GM12878 (cell line): ENCODE measurements around the gene TMEM236. TPM values are rescaled to one million over a fixed set of nuclear protein-coding genes. Genes with fewer than 3 reads are reported as not detected.

ENCODE experiments used
- ATAC-seq: fragments of 200-7000 bp; cut with Tn5 transposase; 3 replicates; pipeline ENCODE4 v1.9.1; 2020; ENCODE audit warnings: mild to moderate bottlenecking, moderate library complexity
- BruUV-seq: library from RNA; stranded (reverse); fragments of 400-500 nt; replicated peaks from 2 replicates; lab custom pipeline; 2021; lab: Mats Ljungman, UMichigan
- CTCF ChIA-PET: fragments of 300-600 bp; sonication (Branson Sonifier 250); formaldehyde crosslinking; extraction: SDS; loops from one replicate; lab custom pipeline; 2021; ENCODE audit warnings: inconsistent platforms; lab: Yijun Ruan, JAX
- POLR2A ChIA-PET: fragments of 350-600 bp; formaldehyde crosslinking; extraction: SDS; loops from one replicate; lab custom pipeline; 2021; ENCODE audit warnings: inconsistent platforms; lab: Charles Lee
- RAD21 ChIA-PET: fragments of 300-600 bp; sonication (Branson Sonifier 250); formaldehyde crosslinking; loops from one replicate; lab custom pipeline; 2023; ENCODE audit warnings: antibody characterized with exemption; ENCODE audit not compliant: unreplicated experiment; lab: Charles Lee
- SMC1A ChIA-PET: fragments of 300-600 bp; sonication (Branson Sonifier 250); formaldehyde crosslinking; loops from one replicate; lab custom pipeline; 2023; ENCODE audit not compliant: unreplicated experiment, uncharacterized antibody; lab: Charles Lee
- DNase-seq: peaks from one replicate; pipeline ENCODE4 v3.0.0-alpha.2; 2011; ENCODE audit warnings: low read depth, low spot score
- FAIRE-seq: peaks from 3 replicates; lab custom pipeline; 2011; peaks lifted over from hg19 to GRCh38; lab: Jason Lieb, UNC
- H2AFZ ChIP-seq: 2 replicates; pipeline ENCODE4 v1.6.0; 2011; ENCODE audit warnings: low read depth, low read length, control low read depth; ENCODE audit not compliant: control insufficient read depth
- H3K27ac ChIP-seq: 2 replicates; pipeline ENCODE4 v1.5.1; 2011; ENCODE audit warnings: control low read depth; ENCODE audit not compliant: control insufficient read depth, insufficient read depth
- H3K27me3 ChIP-seq, 2 experiments: replicated peaks in 1 of 2; 2 replicates each; pipeline versions ENCODE4 v1.6.0 to v1.6.1; 2011; ENCODE audit warnings: low read length in 1 of 2; ENCODE audit not compliant: control insufficient read depth in 2 of 2, insufficient read depth in 2 of 2
- H3K36me3 ChIP-seq, 2 experiments: 2 replicates each; pipeline ENCODE4 v1.5.1; 2011; ENCODE audit warnings: low read length in 1 of 2; ENCODE audit not compliant: control insufficient read depth in 2 of 2, insufficient read depth in 2 of 2
- H3K4me1 ChIP-seq: 2 replicates; pipeline ENCODE4 v1.6.1; 2011; ENCODE audit warnings: mild to moderate bottlenecking, low read length, moderate library complexity, mixed read lengths; ENCODE audit not compliant: control insufficient read depth, insufficient read depth
- H3K4me2 ChIP-seq: 2 replicates; pipeline ENCODE4 v1.6.0; 2011; ENCODE audit warnings: control low read depth; ENCODE audit not compliant: control insufficient read depth, insufficient read depth
- H3K4me3 ChIP-seq: fragments of 200-600 bp; sonication (generic); 2 replicates; pipeline ENCODE4 v1.5.1; 2016
- H3K79me2 ChIP-seq: 2 replicates; pipeline ENCODE4 v1.6.0; 2011; ENCODE audit warnings: low read length; ENCODE audit not compliant: control insufficient read depth, insufficient read depth
- H3K9ac ChIP-seq: 2 replicates; pipeline ENCODE4 v1.8.0; 2011; ENCODE audit warnings: low read length, control low read depth, mixed read lengths; ENCODE audit not compliant: control insufficient read depth, insufficient read depth
- H3K9me3 ChIP-seq: replicated peaks from 3 replicates; pipeline ENCODE4 v1.5.1; 2011; ENCODE audit warnings: mild to moderate bottlenecking, low read length; ENCODE audit not compliant: control insufficient read depth, insufficient read depth
- H4K20me1 ChIP-seq: 2 replicates; pipeline ENCODE4 v1.6.0; 2011; ENCODE audit not compliant: control insufficient read depth, insufficient read depth
- BHLHE40 ChIP-seq, 2 experiments: fragments of 450-650 bp in 1 of 2; IDR thresholded peaks; 2 replicates each; pipeline ENCODE4 v1.6.1; 2011 to 2017; ENCODE audit warnings: low read depth in 2 of 2, borderline replicate concordance in 1 of 2, improper control_type of control experiment in 1 of 2, low read length in 1 of 2, mild to moderate bottlenecking in 1 of 2
- CBX5 ChIP-seq: sonication (generic); IDR thresholded peaks from 2 replicates; pipeline ENCODE4 v1.6.1; 2016; ENCODE audit warnings: low read depth, moderate library complexity, mild to moderate bottlenecking, inconsistent platforms
- CTCF ChIP-seq, 3 experiments: IDR thresholded peaks in 2 of 3; conservative IDR thresholded peaks in 1 of 3; 2 replicates each; pipeline ENCODE4 v1.5.1; 2011; ENCODE audit warnings: low read depth in 3 of 3, low read length in 3 of 3, mild to moderate bottlenecking in 3 of 3, control low read depth in 2 of 3, moderate library complexity in 2 of 3, inconsistent platforms in 1 of 3, mixed read lengths in 1 of 3; ENCODE audit not compliant: control insufficient read depth in 2 of 3, insufficient read depth in 1 of 3; ENCODE audit errors: extremely low read depth in 1 of 3
- EZH2 ChIP-seq: IDR thresholded peaks from 2 replicates; pipeline ENCODE4 v1.6.1; 2012; ENCODE audit warnings: low read depth, mild to moderate bottlenecking, control low read depth, inconsistent platforms, low read length, borderline replicate concordance; ENCODE audit not compliant: control insufficient read depth
- HDAC2 ChIP-seq: fragments of 200-600 bp; sonication (generic); IDR thresholded peaks from 2 replicates; pipeline ENCODE4 v1.6.1; 2017
- MEF2B ChIP-seq: fragments of 450-650 bp; IDR thresholded peaks from 2 replicates; pipeline ENCODE4 v1.6.1; 2018; ENCODE audit warnings: mild to moderate bottlenecking, moderate library complexity; ENCODE audit not compliant: partially characterized antibody, poor library complexity, severe bottlenecking
- MTA2 ChIP-seq: fragments of 450-650 bp; IDR thresholded peaks from 2 replicates; pipeline ENCODE4 v1.6.1; 2016; ENCODE audit warnings: low read depth, mild to moderate bottlenecking, moderate library complexity
- NFYB ChIP-seq: IDR thresholded peaks from 2 replicates; pipeline ENCODE4 v1.6.1; 2011; ENCODE audit warnings: low read depth, mild to moderate bottlenecking, low read length, improper control_type of control experiment, moderate library complexity; ENCODE audit not compliant: insufficient read depth
- NR2F1 ChIP-seq: fragments of 450-650 bp; conservative IDR thresholded peaks from 2 replicates; pipeline ENCODE4 v1.6.1; 2017; ENCODE audit warnings: mild to moderate bottlenecking
- PAX5 ChIP-seq: IDR thresholded peaks from 2 replicates; pipeline ENCODE4 v1.6.1; 2011; ENCODE audit warnings: low read depth, low read length, borderline replicate concordance
- PML ChIP-seq: IDR thresholded peaks from 2 replicates; pipeline ENCODE4 v1.6.1; 2012; ENCODE audit warnings: low read length, inconsistent platforms
- SIX5 ChIP-seq: IDR thresholded peaks from 2 replicates; pipeline ENCODE4 v1.6.1; 2011; ENCODE audit warnings: mild to moderate bottlenecking, low read depth, low read length, moderate library complexity; ENCODE audit not compliant: severe bottlenecking
- YBX1 ChIP-seq: fragments of 450-650 bp; IDR thresholded peaks from 2 replicates; pipeline ENCODE4 v1.6.1; 2016; ENCODE audit warnings: antibody characterized with exemption
- ZNF207 ChIP-seq: fragments of 450-650 bp; IDR thresholded peaks from 2 replicates; pipeline ENCODE4 v1.6.1; 2014; ENCODE audit warnings: antibody characterized with exemption, mild to moderate bottlenecking, borderline replicate concordance
- WGBS: methylation state at CpG from one replicate; pipeline ENCODE4 v1.1.6; 2016; ENCODE audit warnings: low lambda C conversion rate; ENCODE audit not compliant: insufficient replicate concordance, insufficient coverage; ENCODE audit errors: missing lambda C conversion rate; 5-methylcytosine and 5-hydroxymethylcytosine counted together
- in situ Hi-C: fragments of 300-500 bp; cut with MboI; formaldehyde crosslinking; loops from 9 replicates; pipeline ENCODE4 v1.14.3; 2018; ENCODE audit warnings: mixed read lengths
- intact Hi-C: fragments of 100-400 bp; cut with micrococcal nuclease; formaldehyde crosslinking; loops from one replicate; pipeline ENCODE4 v1.14.2; 2022; ENCODE audit not compliant: unreplicated experiment
- polyA plus RNA-seq, 11 experiments: library from polyadenylated mRNA; depleted of rRNA in 4 of 11; unstranded in 6 of 11; stranded (reverse) in 5 of 11; fragments of >200 nt; fragmentation: Nextera tagmentation in 4 of 11; fragmentation: Illumina TruSeq in 1 of 11; extraction: Ambion mirVana in 4 of 11; extraction: Trizol in 1 of 11; gene quantifications; 1 replicate in 1 of 11; 2 replicates in 10 of 11; pipeline versions ENCODE4 v1.2.1 to v1.2.3, GENCODE V29; 2011 to 2016; ENCODE audit warnings: inconsistent platforms in 2 of 11, missing spikeins in 2 of 11, low read depth in 1 of 11
- total RNA-seq, 4 experiments: library from RNA; depleted of rRNA in 3 of 4; stranded (reverse); fragments of >200 nt in 3 of 4; fragmentation: Illumina TruSeq in 1 of 4; extraction: Trizol in 1 of 4; gene quantifications; 2 replicates each; pipeline versions ENCODE4 v1.2.1 to v1.2.3, GENCODE V29; 2013 to 2021
- TF ChIP-seq, protein P1 (sequence below): fragments of 450-650 bp; IDR thresholded peaks from 2 replicates; pipeline ENCODE4 v1.6.1; 2016; ENCODE audit warnings: mild to moderate bottlenecking

Gene TMEM236
- total and polyA plus RNA-seq, 10 of the 15 experiments (the other 5 are each of a cell fraction or from before 2014, with no cell fraction given): 0.03 TPM; not detected in 9

DNA sequence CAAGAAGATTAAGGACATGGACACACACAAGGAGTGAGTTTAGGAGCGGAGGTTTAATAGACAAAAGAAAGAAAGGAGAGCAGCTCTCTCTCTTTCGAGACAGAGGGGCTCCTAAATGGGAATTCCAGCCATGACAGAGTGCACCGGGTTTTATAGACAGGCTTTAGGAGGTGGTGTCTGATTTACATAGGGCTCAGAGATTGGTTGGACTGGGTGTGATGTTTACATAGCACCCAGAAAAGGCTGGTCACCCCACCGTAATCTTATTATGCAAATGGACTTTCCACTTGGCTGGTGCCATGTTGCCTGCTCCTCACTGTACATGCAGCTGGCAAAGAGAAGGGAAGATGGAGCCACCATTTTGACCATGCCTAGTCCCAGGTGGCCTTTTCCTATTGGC lies 28.7 kb downstream of the TMEM236 start:
- no peak overlapping the region for H3K4me3 ChIP-seq
- SMC1A ChIA-PET: interaction anchor here (0.7 kb wide), 1 partner anchor 148 kb away, joined by 3 read pairs; no protein-coding TSS in a partner anchor
- H3K36me3 ChIP-seq: no peaks in the 10 kb centered on the region
- no peak for ATAC-seq
- CTCF ChIA-PET: interaction anchor here (1.0 to 1.4 kb wide), 2 partner anchors 24 to 42 kb away, joined by 3 read pairs; no protein-coding TSS in a partner anchor
- TF ChIP-seq, protein P1, sequence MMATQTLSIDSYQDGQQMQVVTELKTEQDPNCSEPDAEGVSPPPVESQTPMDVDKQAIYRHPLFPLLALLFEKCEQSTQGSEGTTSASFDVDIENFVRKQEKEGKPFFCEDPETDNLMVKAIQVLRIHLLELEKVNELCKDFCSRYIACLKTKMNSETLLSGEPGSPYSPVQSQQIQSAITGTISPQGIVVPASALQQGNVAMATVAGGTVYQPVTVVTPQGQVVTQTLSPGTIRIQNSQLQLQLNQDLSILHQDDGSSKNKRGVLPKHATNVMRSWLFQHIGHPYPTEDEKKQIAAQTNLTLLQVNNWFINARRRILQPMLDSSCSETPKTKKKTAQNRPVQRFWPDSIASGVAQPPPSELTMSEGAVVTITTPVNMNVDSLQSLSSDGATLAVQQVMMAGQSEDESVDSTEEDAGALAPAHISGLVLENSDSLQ: no peak
- no peak for TF ChIP-seq BHLHE40 (IDR thresholded peaks at IDR 0.05; ENCODE audit: borderline replicate concordance in 1 of 2, low read depth in 2 of 2, low read length in 1 of 2)
- no peak for TF ChIP-seq YBX1
- TF ChIP-seq HDAC2: no peak
- TF ChIP-seq CBX5: no peak
- TF ChIP-seq SIX5: no peak
- no peak for TF ChIP-seq PAX5
- no peak for TF ChIP-seq MEF2B
- TF ChIP-seq PML: no peak
- TF ChIP-seq NR2F1: no peak
- no peak for TF ChIP-seq CTCF (IDR thresholded peaks at IDR 0.05 in 2 of 3, conservative IDR thresholded peaks at IDR 0.05 in 1 of 3; ENCODE audit: control insufficient read depth in 2 of 3, extremely low read depth in 1 of 3, insufficient read depth in 1 of 3, low read depth in 3 of 3, low read length in 3 of 3)
- TF ChIP-seq EZH2: no peak
- no peak for TF ChIP-seq MTA2
- TF ChIP-seq ZNF207: no peak
- TF ChIP-seq NFYB: no peak
- BruUV-seq: no TSS peak
- H3K27me3 ChIP-seq: no peaks in the 10 kb centered on the region
- no peaks in the 10 kb centered on the region for H3K4me1 ChIP-seq
- intact Hi-C loops (no loop called here), in situ Hi-C loops (no loop called here)
- no peak overlapping the region for H3K4me2 ChIP-seq
- no peak for FAIRE-seq
- WGBS: 43% methylated on average over 4 of the region's 4 CpGs
- H3K9ac ChIP-seq: no peak overlapping the region
- no peak overlapping the region for H2AFZ ChIP-seq
- no peak overlapping the region for H3K27ac ChIP-seq
- H3K79me2 ChIP-seq: no peaks in the 10 kb centered on the region
- DNase-seq: no peak
- no peaks in the 10 kb centered on the region for H3K9me3 ChIP-seq
- H4K20me1 ChIP-seq: no peaks in the 10 kb centered on the region
- POLR2A ChIA-PET: no interaction called here
- RAD21 ChIA-PET: no interaction called here
